ENCODE measurements around the gene COL4A2. TPM values are rescaled to one million over a fixed set of nuclear protein-coding genes. Genes with fewer than 3 reads are reported as not detected.
"Not testable (repeated sequence)": the region's sequence is repeated elsewhere in the genome, so short reads cannot be mapped to it uniquely, and the experiment has no call there.

The COL4A2 gene
- polyA plus RNA-seq, 1 donor = 406 TPM

- DNase-seq = no peak
Measured at GRCh38 chr13:110379905-110380341, 72.8 kb downstream of the COL4A2 start.

GRCh38 chr13:110380359-110381028, 73.4 kb downstream of the COL4A2 start:
- DNase-seq = no peak

GRCh38 chr13:110381029-110381360, 73.9 kb downstream of the COL4A2 start:
- DNase-seq = no peak

GRCh38 chr13:110382229-110382628, 75.1 kb downstream of the COL4A2 start:
- no peak for DNase-seq

- no peak for DNase-seq
Measured at GRCh38 chr13:110382830-110383229, 75.7 kb downstream of the COL4A2 start.

- DNase-seq = no peak
Measured at GRCh38 chr13:110387451-110388107, 80.5 kb downstream of the COL4A2 start.

GRCh38 chr13:110388108-110388943, 81.2 kb downstream of the COL4A2 start:
- DNase-seq = peak; percentile 67

GRCh38 chr13:110390567-110390966, 83.5 kb downstream of the COL4A2 start:
- DNase-seq = no peak

- no peak for DNase-seq
Measured at GRCh38 chr13:110391273-110391672, 84.2 kb downstream of the COL4A2 start.

- DNase-seq = no peak
Measured at GRCh38 chr13:110392510-110393240, 85.6 kb downstream of the COL4A2 start.

- no peak for DNase-seq
Measured at GRCh38 chr13:110393761-110394160, 86.7 kb downstream of the COL4A2 start.

- no peak for DNase-seq
Measured at GRCh38 chr13:110394371-110394841, 87.3 kb downstream of the COL4A2 start.

GRCh38 chr13:110395616-110396015, 88.5 kb downstream of the COL4A2 start:
- DNase-seq = not testable (repeated sequence)

GRCh38 chr13:110396476-110396875, 89.4 kb downstream of the COL4A2 start:
- no peak for DNase-seq

GRCh38 chr13:110396913-110397381, 89.9 kb downstream of the COL4A2 start:
- DNase-seq = no peak

GRCh38 chr13:110397436-110398115, 90.5 kb downstream of the COL4A2 start:
- DNase-seq = no peak

- no peak for DNase-seq
Measured at GRCh38 chr13:110398564-110399507, 91.8 kb downstream of the COL4A2 start.

GRCh38 chr13:110399801-110400200, 92.7 kb downstream of the COL4A2 start:
- no peak for DNase-seq

- DNase-seq = no peak
Measured at GRCh38 chr13:110400786-110401533, 93.9 kb downstream of the COL4A2 start.
